ENCODE results near the gene OR2B6.

DNA sequence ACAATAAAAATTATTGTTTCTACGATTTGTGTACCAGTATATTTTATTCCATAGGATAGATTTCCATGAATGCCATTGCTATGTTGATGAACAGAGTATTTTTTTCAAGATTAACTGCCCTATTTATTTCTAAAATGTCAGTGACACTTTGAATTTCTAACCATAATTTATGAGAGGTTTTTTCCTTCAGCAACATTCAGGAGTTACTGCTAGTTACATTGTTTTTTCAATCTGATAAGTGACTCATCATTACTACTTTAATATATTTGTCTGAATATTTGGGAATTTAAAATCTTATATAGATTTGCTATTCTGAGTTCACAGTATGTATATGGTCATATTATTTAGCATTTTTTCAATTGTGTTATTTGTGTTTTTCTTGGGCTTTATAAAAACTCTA is 6.0 kb upstream of the OR2B6 start:
- TF ChIP-seq, protein P1, sequence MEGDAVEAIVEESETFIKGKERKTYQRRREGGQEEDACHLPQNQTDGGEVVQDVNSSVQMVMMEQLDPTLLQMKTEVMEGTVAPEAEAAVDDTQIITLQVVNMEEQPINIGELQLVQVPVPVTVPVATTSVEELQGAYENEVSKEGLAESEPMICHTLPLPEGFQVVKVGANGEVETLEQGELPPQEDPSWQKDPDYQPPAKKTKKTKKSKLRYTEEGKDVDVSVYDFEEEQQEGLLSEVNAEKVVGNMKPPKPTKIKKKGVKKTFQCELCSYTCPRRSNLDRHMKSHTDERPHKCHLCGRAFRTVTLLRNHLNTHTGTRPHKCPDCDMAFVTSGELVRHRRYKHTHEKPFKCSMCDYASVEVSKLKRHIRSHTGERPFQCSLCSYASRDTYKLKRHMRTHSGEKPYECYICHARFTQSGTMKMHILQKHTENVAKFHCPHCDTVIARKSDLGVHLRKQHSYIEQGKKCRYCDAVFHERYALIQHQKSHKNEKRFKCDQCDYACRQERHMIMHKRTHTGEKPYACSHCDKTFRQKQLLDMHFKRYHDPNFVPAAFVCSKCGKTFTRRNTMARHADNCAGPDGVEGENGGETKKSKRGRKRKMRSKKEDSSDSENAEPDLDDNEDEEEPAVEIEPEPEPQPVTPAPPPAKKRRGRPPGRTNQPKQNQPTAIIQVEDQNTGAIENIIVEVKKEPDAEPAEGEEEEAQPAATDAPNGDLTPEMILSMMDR (conservative IDR thresholded peaks at IDR 0.05 in 1 of 2, IDR thresholded peaks at IDR 0.05 in 1 of 2; ENCODE audit: extremely low read depth in 1 of 2, insufficient read depth in 1 of 2, low read depth in 1 of 2, low read length in 2 of 2), result no peak
- TF ChIP-seq EZH2 (IDR thresholded peaks at IDR 0.05; ENCODE audit: borderline replicate concordance, low read length), result no peak
